GM12801 (cell line): Measurements from ENCODE around the gene TMTC1.

Source experiments
- TF ChIP-seq, protein P1 (sequence below): IDR thresholded peaks from one replicate; pipeline ENCODE4 v1.5.1; 2011; ENCODE audit warnings: control low read depth; ENCODE audit not compliant: insufficient read length; ENCODE audit errors: extremely low read depth

Gene TMTC1

GRCh38 chr12:29662734-29663323, 120.9 kb downstream of the TMTC1 start:
- TF ChIP-seq, protein P1, sequence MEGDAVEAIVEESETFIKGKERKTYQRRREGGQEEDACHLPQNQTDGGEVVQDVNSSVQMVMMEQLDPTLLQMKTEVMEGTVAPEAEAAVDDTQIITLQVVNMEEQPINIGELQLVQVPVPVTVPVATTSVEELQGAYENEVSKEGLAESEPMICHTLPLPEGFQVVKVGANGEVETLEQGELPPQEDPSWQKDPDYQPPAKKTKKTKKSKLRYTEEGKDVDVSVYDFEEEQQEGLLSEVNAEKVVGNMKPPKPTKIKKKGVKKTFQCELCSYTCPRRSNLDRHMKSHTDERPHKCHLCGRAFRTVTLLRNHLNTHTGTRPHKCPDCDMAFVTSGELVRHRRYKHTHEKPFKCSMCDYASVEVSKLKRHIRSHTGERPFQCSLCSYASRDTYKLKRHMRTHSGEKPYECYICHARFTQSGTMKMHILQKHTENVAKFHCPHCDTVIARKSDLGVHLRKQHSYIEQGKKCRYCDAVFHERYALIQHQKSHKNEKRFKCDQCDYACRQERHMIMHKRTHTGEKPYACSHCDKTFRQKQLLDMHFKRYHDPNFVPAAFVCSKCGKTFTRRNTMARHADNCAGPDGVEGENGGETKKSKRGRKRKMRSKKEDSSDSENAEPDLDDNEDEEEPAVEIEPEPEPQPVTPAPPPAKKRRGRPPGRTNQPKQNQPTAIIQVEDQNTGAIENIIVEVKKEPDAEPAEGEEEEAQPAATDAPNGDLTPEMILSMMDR: no peak

DNA sequence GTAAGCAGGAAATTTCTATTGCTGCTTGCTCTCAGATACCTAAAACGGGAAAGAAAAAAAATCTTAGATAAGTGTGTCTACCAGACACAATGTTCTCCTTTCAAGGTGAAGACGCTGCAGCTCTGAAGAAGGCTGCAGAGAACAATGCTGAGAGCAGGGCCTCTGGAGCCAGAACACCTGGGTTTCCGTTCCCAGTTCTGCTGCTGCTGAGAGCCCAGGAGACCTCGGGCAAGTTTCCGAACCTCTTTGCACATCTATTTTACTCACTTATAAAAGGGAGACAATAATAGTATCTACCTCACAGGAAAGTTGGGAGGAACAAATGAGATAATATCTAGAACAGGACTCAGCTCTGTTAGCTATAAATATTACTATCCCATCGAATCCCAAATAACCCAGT, 122.9 kb downstream of the TMTC1 start:
- TF ChIP-seq, protein P1: no peak

- TF ChIP-seq, protein P1: no peak
Observed at GRCh38 chr12:29656762-29657538, 126.8 kb downstream of the TMTC1 start.

- TF ChIP-seq, protein P1: no peak
Observed at GRCh38 chr12:29655861-29656260, 127.9 kb downstream of the TMTC1 start.

DNA sequence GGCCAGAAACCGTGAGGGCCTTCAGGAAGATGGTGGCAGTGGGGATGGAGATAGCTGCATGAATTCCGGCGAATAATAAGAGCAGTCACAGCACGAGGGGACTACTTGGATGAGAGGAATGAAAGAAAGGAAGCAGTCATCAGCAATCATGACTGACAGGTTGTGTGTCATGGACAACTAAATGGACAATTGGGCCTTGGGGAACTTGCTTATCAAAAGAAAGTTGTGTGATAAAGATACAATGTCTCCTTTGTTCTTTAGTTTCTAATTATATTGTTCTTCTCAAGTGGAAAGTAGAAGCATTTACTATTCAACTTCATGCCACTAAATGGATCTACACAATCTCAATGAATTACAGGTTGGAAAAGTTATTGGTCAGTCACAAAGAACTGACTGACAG, 130.5 kb downstream of the TMTC1 start:
- TF ChIP-seq, protein P1: no peak

GRCh38 chr12:29650371-29650770, 133.4 kb downstream of the TMTC1 start:
- TF ChIP-seq, protein P1: no peak

DNA sequence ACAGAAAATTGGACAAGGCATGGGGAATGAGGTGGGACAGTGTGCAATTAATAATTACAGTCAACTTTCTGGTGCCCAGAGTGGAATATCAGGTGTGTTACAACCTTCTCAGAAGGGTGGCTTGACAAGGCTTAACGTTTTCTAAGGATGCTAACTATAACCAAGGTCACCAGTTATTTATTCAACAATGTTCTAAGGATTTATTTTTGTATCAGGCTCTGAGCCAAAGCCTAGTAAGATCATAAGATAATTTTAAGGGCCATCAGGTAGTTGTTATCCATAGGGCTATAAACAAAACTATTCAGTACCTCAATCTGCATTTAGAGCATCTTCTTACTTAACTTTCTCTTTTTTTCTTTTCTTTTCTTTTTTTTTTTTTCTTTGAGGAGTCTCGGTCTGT, 134.0 kb downstream of the TMTC1 start:
- TF ChIP-seq, protein P1: no peak
